Measurements from ENCODE around the gene FCHSD2. TPM values are rescaled to one million over a fixed set of nuclear protein-coding genes. Genes with fewer than 3 reads are reported as not detected.

Gene FCHSD2
- total RNA-seq, 1 experiment from 2014 or later: 7.1 TPM

- Histone ChIP-seq H3F3A (ENCODE audit: low read length, unreplicated experiment) (no peaks in the 10 kb centered on the region), H3K27me3 (ENCODE audit: low read length) (no peaks in the 10 kb centered on the region), H3K4me1 (ENCODE audit: insufficient read depth, low read length) (no peaks in the 10 kb centered on the region), H3K27ac (ENCODE audit: low read length) (no peak overlapping the region), H3K9me3 (ENCODE audit: low read length) (no peaks in the 10 kb centered on the region), H3K9me2 (replicated peaks; ENCODE audit: low read length) (no peaks in the 10 kb centered on the region), H3K4me2 (ENCODE audit: low read length) (no peak overlapping the region), H3K4me3 (ENCODE audit: low read length) (no peak overlapping the region), H3K9ac (ENCODE audit: low read length) (no peak overlapping the region), H3K79me2 (ENCODE audit: low read length) (no peaks in the 10 kb centered on the region), H2AFZ (ENCODE audit: low read length) (no peak overlapping the region), H4K20me1 (ENCODE audit: low read length) (no peaks in the 10 kb centered on the region), H3K36me3 (ENCODE audit: low read depth, low read length) (peaks cover 26% of the 10 kb centered on the region; the same call in 1 of the 2 replicates)
- TF ChIP-seq EZH2phosphoT487 (IDR thresholded peaks at IDR 0.05; ENCODE audit: borderline replicate concordance, low read length) (no peak), EZH2 (IDR thresholded peaks at IDR 0.05; ENCODE audit: low read length, unreplicated experiment) (no peak), CTCF (conservative IDR thresholded peaks at IDR 0.05; ENCODE audit: low read depth, low read length) (no peak)
- BruUV-seq (replicated peaks): no TSS peak
- intact Hi-C loops (cut with micrococcal nuclease): loop anchor here (10.0 kb wide), 1 partner anchor 116 kb away; no protein-coding TSS in a partner anchor
- POLR2A ChIA-PET (ENCODE audit: unreplicated experiment): interaction anchor here (0.5 kb wide), 1 partner anchor 261 kb away, joined by 5 read pairs; no protein-coding TSS in a partner anchor
- DNase-seq (peak; percentile 25), ATAC-seq (no peak)
- CTCF ChIA-PET: interaction anchor here (0.6 kb wide), 1 partner anchor 495 kb away, joined by 4 read pairs; no protein-coding TSS in a partner anchor
These were observed 301.3 kb downstream of the FCHSD2 start for GRCh38 chr11:72840780-72841179.

- no peak overlapping the region for H3K27ac ChIP-seq (ENCODE audit: low read length)
- H3F3A ChIP-seq (ENCODE audit: low read length, unreplicated experiment): no peaks in the 10 kb centered on the region
- TF ChIP-seq EZH2phosphoT487 (IDR thresholded peaks at IDR 0.05; ENCODE audit: borderline replicate concordance, low read length) (no peak), EZH2 (IDR thresholded peaks at IDR 0.05; ENCODE audit: low read length, unreplicated experiment) (no peak), CTCF (conservative IDR thresholded peaks at IDR 0.05; ENCODE audit: low read depth, low read length) (no peak)
- H2AFZ ChIP-seq (ENCODE audit: low read length): no peak overlapping the region
- H3K36me3 ChIP-seq (ENCODE audit: low read depth, low read length): peaks cover 26% of the 10 kb centered on the region; the same call in 1 of the 2 replicates
- H3K27me3 ChIP-seq (ENCODE audit: low read length): no peaks in the 10 kb centered on the region
- no peaks in the 10 kb centered on the region for H3K79me2 ChIP-seq (ENCODE audit: low read length)
- no peak overlapping the region for H3K9ac ChIP-seq (ENCODE audit: low read length)
- ChIA-PET CTCF (no interaction called here), POLR2A (ENCODE audit: unreplicated experiment) (no interaction called here)
- no peak for ATAC-seq
- H3K9me2 ChIP-seq (replicated peaks; ENCODE audit: low read length): no peaks in the 10 kb centered on the region
- DNase-seq: no peak
- H3K4me2 ChIP-seq (ENCODE audit: low read length): no peak overlapping the region
- H3K9me3 ChIP-seq (ENCODE audit: low read length): no peaks in the 10 kb centered on the region
- intact Hi-C loops (cut with micrococcal nuclease): no loop called here
- BruUV-seq (replicated peaks): no TSS peak
- no peaks in the 10 kb centered on the region for H3K4me1 ChIP-seq (ENCODE audit: insufficient read depth, low read length)
- H4K20me1 ChIP-seq (ENCODE audit: low read length): no peaks in the 10 kb centered on the region
- no peak overlapping the region for H3K4me3 ChIP-seq (ENCODE audit: low read length)
These were observed 303.3 kb downstream of the FCHSD2 start for GRCh38 chr11:72838691-72839305.

GRCh38 chr11:72836111-72836510 is 306.0 kb downstream of the FCHSD2 start:
- Histone ChIP-seq H3K4me2 (ENCODE audit: low read length) (no peak overlapping the region), H2AFZ (ENCODE audit: low read length) (no peak overlapping the region), H3K27ac (ENCODE audit: low read length) (no peak overlapping the region), H3K36me3 (ENCODE audit: low read depth, low read length) (peaks cover 15% of the 10 kb centered on the region; the same call in 1 of the 2 replicates), H3K9me3 (ENCODE audit: low read length) (no peaks in the 10 kb centered on the region), H4K20me1 (ENCODE audit: low read length) (no peaks in the 10 kb centered on the region), H3K9me2 (replicated peaks; ENCODE audit: low read length) (no peaks in the 10 kb centered on the region), H3K79me2 (ENCODE audit: low read length) (no peaks in the 10 kb centered on the region), H3K4me3 (ENCODE audit: low read length) (no peak overlapping the region), H3K27me3 (ENCODE audit: low read length) (no peaks in the 10 kb centered on the region), H3K4me1 (ENCODE audit: insufficient read depth, low read length) (no peaks in the 10 kb centered on the region), H3F3A (ENCODE audit: low read length, unreplicated experiment) (no peaks in the 10 kb centered on the region), H3K9ac (ENCODE audit: low read length) (no peak overlapping the region)
- TF ChIP-seq EZH2 (IDR thresholded peaks at IDR 0.05; ENCODE audit: low read length, unreplicated experiment) (no peak), EZH2phosphoT487 (IDR thresholded peaks at IDR 0.05; ENCODE audit: borderline replicate concordance, low read length) (no peak), CTCF (conservative IDR thresholded peaks at IDR 0.05; ENCODE audit: low read depth, low read length) (no peak)
- no peak for ATAC-seq
- DNase-seq: peak; percentile 1
- POLR2A ChIA-PET (ENCODE audit: unreplicated experiment): no interaction called here
- CTCF ChIA-PET: interaction anchor here (0.6 kb wide), 1 partner anchor 471 kb away, joined by 6 read pairs; no protein-coding TSS in a partner anchor
- BruUV-seq (replicated peaks): no TSS peak
- intact Hi-C loops (cut with micrococcal nuclease): no loop called here
